Measurements from ENCODE around the gene NLGN1.
A peak's percentile ranks its signal among the peaks of the same experiment; 100 is the strongest.

The NLGN1 gene

GRCh38 chr3:174310475-174310983 lies 913.0 kb downstream of the NLGN1 start:
- DNase-seq, result no peak

GRCh38 chr3:174315225-174315624 lies 917.7 kb downstream of the NLGN1 start:
- DNase-seq, result no peak

- DNase-seq, result no peak
Observed at GRCh38 chr3:174317005-174317404, 919.5 kb downstream of the NLGN1 start.

GRCh38 chr3:174318181-174318580 lies 920.6 kb downstream of the NLGN1 start:
- no peak for DNase-seq

- no peak for DNase-seq
Observed at GRCh38 chr3:174321548-174321947, 924.0 kb downstream of the NLGN1 start.

- no peak for DNase-seq
Observed at GRCh38 chr3:174322789-174323188, 925.2 kb downstream of the NLGN1 start.

- no peak for DNase-seq
Observed at GRCh38 chr3:174325171-174325570, 927.6 kb downstream of the NLGN1 start.

- DNase-seq, result no peak
Observed at GRCh38 chr3:174325834-174326700, 928.5 kb downstream of the NLGN1 start.

- DNase-seq, result no peak
Observed at GRCh38 chr3:174329321-174329720, 931.8 kb downstream of the NLGN1 start.

- peak; percentile 1 for DNase-seq
Observed at GRCh38 chr3:174330303-174330702, 932.8 kb downstream of the NLGN1 start.

GRCh38 chr3:174331095-174331800 lies 933.7 kb downstream of the NLGN1 start:
- DNase-seq, result no peak

- no peak for DNase-seq
Observed at GRCh38 chr3:174332391-174332790, 934.8 kb downstream of the NLGN1 start.

GRCh38 chr3:174333640-174334039 lies 936.1 kb downstream of the NLGN1 start:
- peak; percentile 76 for DNase-seq

GRCh38 chr3:174334111-174334510 lies 936.6 kb downstream of the NLGN1 start:
- DNase-seq, result peak; percentile 31

GRCh38 chr3:174335324-174335723 lies 937.8 kb downstream of the NLGN1 start:
- no peak for DNase-seq

GRCh38 chr3:174335910-174336309 lies 938.4 kb downstream of the NLGN1 start:
- DNase-seq, result no peak
